ENCODE results near the gene SEL1L3.

The SEL1L3 gene

DNA sequence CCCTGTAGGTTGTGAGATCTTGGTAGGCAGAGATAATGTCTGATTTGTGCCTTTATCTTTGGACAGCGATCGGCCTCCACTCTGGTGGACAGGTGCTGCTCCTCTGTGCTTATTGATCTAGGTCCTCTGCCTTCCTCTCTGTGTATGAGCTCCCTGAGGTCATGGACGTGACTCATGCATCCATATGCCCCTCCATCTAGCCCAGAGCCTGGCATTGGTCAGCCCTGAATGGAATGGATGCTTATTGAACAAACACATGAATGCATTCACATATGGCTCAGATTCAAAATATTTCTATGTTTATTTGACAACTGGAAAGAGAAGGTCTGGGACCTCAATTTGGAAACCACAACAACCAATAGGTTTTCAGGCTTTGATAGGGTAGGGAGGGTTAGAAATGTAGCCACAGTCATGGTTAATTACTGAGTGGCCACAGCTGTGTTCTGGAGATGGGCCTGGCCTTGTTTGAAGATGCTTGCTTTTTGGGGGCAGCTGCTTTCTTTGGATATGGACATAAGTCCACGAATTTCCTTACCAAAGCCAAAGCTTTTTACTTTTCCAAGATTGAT is 76.2 kb downstream of the SEL1L3 start:
- no peak for DNase-seq

DNA sequence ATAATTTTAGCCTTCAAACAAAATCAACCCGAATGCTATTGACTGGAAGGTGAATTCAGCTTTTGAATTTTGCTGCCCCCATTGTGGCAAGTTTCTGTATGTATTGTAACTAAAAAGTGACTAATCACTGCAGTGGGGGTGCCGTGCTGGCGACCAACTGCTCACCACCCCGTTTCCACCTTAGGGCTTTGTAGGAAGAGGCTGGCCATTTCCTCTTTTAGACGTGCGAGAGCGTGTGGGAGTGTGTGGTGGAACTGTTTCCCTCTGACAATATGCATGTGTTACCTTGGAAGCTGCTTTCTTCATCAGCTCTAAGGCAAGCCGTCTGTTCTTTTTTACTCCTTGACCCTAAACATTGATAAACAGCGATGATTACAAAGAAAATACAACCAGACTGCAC is 78.8 kb downstream of the SEL1L3 start:
- DNase-seq = peak in 1 of 2 experiments; percentile 12

DNA sequence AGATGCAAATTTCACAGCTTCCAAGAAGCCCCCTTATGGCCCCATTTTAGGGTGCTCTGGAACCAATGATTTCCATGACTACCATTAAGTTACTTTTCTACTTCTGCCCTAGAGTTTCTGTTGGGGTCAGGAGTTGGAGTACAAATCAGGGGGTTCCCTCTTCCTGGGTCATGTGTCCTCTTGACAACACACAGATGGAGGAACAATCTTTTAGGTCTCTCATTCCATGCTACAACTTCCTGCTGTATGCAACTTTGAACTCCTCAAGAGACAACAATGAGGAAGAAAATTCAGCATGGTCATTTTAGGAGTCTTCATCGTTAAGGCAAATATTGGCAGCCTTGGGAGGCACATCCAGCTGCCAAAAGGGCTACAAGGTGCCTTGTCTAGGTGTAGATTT is 79.7 kb downstream of the SEL1L3 start:
- DNase-seq = no peak

DNA sequence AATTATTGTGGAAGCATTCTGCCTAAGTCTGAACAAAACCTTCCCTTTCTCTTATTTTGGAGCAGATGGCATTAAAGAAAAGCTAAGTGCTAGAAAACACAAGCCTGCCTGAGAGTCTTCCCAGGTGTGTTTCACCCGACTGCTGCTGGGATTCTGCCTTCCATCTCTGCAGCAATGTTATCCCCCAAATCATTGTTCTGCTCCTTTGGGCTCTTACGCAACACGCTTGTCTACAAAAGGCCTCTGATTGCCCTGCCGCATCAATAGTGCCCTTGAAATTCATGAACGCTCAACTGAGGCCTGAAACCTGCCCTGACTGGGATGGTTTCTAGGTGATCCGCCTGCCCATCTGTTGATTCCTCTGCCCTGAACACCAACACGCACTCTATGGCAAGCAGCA is 80.3 kb downstream of the SEL1L3 start:
- no peak for DNase-seq

DNA sequence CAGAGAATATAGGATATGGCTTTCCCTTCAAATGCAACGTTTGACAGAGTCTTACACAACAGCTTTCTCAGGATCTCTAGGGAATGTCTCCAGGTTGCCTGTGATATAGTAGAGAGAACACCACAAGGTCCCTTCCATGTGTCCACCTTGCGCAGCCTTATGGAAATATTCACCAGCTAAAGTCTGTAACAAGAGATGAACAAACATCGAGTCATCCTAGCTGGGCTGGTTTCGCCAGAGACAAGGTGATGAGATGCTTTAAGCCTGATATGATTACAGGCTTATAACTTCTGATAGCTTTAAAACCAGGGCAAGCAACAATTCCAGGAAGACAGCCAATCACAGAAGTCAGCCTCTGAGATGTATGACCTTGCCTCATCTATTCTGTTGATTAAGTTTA is 83.8 kb downstream of the SEL1L3 start:
- no peak for DNase-seq

DNA sequence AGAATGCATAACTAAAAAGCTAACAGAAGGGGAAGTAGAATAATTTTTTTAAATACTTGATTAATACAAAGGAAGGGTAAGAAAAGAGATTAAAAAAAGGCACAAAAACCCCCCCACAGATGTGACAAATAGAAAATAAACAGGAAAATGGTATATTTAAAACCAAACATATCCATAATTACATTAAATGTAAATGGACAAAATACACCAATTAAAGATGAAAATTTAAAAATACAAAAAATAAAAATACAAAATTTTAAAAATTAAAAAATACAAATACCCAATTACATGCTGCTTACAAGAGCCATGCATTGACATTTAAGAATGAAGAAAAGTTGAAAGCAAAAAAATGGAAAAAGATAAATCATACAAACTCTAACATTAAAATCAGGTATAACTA is 86.0 kb downstream of the SEL1L3 start:
- no peak for DNase-seq

DNA sequence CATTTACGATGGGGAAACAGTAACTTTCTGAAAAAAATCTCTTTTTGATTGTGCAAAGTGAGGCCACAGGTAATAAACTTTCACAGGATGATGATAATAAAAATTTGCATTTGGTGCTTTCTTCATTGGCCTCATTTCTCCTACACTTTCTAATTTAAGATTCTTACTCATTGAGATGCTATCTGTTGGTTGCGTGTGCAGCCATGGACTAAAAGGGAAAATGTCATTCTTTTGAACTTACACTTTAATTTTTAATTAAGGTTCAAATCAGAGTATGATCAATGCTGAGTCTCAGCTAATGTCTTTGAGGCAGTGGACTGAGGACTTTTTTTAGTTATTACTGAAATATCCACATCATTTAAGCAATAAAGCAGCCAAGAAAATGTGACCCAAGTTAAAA is 87.6 kb downstream of the SEL1L3 start:
- DNase-seq = no peak

DNA sequence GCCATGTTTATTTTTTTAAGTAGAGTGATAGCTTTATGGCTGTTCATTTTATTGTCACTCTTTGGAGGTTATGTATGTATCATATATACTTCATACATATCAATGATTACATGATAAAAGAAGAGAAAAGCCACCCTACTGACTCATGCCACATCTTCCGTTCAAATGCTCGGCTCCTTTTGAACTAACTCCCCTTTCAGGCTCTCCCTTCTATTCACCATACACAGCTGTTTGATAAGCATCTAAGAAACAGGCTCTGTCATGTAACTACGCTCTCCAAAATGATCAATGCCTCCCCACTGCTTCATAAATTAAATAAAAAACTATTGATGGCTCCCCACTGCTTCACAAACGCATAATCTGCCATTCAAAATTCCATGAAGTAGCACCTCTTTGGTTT is 89.4 kb downstream of the SEL1L3 start:
- no peak for DNase-seq

DNA sequence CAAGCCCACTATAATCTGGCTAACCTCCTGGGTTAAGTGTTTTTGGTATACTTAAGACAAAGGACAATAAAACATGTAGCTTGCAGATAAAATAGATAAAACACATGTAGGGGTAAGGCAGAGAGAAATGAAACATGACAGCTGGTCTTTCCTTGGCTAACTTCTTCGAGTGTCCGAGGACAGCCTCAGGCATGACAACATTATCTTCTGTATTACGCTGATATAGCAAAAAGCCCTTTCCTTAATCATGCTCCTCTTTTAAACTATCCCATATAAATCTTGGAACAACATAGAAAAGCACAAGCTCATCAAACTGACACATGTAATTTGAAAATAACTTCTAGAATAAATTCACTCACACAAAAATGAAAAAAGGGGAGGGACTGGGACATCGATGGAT is 91.1 kb downstream of the SEL1L3 start:
- DNase-seq = no peak

DNA sequence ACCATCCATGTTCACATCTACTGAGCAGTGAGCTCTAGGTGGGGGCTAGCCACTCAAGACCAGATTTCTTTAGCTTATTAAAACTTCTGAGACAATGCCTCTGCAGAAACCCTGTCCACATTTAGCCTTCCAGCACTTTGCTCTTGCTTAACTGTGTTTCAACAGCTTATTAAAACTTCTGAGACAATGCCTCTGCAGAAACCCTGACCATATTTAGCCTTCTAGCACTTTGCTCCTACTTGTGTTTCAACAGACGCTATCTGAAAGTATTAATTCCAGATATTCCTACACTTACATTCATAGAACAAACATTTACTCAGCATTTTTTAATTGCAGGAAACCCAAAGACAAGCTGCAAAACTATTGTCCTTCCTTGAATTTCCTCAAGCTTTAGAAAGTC is 91.9 kb downstream of the SEL1L3 start:
- no peak for DNase-seq

DNA sequence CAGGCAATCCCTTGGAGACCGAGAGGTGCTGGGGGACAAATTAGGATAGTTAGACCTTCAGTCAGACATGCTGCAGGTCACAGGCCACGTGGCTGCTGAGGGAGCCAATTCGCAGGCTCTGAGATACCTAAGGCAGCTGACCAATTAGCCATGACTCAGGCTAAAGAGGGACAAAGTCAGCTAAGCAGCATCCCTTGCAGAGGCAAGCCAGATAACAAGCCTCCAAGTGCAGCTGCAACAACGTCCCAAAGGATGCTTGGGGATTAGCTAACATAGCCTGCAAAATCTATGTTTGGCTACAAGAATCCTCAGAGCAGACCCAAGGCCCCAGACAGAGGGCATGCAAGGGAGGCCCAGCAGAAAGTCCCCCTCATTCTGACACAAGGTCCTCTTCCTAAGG is 93.5 kb downstream of the SEL1L3 start:
- DNase-seq = no peak

DNA sequence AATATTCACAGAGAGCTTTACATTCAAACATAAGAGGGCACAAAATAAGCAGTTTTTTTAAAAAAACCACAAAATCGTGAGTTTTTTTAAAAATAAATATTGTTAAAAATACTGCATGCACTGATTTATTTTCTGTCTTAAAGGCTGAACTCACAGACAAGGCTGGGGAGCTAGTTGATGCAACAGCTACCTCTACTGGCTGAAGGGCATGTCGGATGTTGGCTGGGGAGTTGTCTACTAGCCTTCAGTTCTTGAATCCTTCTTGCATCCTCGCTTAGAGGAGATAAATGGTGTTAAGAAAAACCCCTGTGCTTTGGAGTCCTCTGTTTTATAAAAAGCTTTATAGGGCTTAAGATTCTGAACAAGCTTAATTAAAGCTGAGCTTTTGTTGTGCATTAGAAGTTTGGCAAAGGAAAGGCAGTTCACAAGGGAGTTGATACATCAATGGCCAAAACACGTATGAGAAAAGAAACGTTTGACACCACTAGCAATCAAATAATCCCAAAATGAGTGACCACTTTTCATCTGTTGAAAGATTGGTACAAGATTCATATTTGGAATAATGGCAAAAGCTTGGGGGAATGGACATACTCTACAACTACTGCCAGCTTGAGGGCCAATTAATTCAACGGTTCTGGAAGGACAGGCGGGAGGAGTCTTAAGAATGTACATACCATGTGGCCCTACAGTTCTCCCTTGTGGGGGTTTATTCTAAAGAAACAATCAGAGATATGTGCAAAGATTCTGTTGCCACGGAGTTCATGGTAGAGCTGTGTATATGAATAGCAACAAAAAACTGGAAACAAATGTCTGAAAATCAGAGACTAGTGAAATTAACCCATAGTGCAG is 94.7 kb downstream of the SEL1L3 start:
- peak; percentile 8 to 19 for DNase-seq

DNA sequence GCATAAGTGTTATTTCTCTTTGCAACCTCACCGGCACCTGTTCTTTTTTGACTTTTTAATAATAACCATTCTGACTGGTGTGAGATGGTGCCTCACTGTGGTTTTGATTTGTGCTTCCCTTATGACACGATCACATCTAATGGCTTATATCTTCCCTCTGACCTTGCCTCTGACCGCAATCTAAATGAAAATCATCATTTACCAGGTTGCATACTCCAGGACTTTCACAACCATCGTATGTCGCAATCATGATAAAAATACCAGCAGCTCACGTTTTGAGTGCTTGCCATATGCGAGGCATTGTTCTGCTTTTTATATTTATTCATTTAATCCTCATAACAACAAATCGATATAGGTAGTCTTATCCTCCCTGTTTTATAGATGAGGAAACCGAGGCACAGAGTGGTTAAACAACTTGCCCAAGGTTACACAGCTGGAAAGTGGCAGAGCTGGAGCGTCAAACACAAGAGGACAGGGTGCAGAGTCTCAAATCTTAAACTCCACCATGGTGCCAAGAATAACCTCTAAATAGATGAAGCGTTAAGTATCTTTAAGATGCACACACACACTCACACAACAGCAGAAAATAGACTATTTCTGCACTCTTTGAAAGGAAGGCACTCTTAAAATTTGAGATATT is 102.2 kb downstream of the SEL1L3 start:
- DNase-seq = no peak

DNA sequence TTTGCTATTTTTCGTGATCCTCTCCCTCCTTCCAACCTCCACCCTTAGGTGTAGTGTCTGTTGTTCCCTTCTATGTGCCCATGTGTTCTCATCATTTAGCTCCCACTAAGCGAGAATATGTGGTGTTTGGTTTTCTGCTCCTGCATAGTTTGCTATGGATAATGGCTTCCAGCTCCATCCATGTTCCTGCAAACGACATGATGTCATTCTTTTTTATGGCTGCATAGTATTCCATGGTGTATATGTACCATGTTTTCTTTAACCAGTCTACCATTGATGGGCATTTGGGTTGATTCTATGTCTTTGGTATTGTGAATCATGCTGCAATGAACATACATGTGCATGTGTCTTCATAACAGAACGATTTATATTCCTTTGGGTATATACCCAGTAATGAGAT is 102.7 kb downstream of the SEL1L3 start:
- no peak for DNase-seq

DNA sequence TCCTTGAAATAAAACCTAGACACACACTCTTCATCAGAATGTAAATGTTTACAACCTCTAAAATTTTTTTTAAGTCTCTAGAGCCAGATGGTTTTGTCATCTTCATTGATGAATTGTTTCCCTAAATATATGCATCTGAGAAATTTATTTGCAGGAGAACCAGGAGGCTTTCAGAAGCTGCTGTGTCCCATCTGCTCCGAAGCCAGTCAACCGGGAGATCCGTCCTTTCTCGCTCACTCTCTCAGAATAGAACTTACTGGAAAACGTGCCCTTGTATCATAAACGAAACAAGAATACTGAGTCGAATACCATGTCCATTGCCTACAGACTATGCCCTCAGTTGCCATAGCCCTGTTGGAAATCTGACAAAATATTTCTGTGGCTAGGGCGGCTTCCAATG is 103.7 kb downstream of the SEL1L3 start:
- no peak for DNase-seq

DNA sequence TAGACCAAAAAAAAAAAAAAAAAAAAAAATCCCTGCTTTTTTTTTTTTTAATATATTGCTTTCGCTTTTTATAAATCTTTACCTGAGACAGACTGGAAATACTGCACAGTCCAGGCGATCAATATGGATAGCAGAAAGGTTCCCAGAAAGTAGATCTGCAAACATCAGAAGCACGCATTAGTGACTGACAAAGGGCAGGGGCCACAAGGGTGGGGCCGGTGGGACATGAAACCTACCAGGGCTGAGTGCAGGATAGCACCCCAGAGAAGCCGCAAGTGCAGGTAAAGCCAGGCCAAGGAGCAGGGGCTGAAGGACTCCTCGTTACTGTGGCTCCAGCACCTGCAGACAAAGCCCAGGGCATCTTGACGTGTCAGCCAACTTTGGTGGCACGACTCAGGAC is 105.3 kb downstream of the SEL1L3 start:
- no peak for DNase-seq

DNA sequence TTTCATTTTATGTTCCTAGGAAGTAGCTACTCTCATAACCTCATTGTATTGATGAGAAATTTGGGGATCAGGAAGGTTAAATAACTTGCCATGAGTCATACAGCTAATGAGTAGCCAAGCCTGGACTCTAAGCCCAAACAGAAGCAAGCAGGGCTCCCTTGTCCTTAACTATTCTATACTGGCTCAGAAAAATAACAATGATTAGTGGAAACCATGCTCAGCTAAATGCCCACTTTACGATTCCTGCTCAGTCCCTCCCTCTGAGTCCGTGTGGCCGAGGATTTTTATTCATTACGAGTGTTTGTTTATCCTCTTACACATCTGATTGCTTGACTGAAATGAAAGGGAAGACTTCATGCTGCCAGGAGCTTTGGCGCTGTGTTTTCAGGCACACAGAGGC is 106.3 kb downstream of the SEL1L3 start:
- no peak for DNase-seq

DNA sequence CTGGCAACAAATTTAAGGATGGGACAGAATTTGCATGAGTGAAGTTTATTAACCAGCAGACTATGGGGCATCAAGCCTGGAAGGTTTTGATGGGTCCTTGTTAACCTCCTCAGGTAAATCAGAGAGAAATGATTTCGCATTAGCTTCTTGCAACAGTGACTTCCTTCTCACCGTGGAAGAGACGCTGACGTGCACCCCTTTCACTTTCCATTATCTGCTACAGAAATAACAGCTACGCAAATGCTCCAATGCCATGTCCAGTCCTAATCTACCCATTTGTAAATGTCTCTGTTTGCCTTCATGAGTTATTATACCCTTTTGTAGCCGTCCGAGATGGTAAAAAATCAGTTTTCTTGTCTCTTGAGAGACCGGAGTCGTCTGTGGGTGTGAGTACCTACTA is 106.9 kb downstream of the SEL1L3 start:
- DNase-seq = no peak

DNA sequence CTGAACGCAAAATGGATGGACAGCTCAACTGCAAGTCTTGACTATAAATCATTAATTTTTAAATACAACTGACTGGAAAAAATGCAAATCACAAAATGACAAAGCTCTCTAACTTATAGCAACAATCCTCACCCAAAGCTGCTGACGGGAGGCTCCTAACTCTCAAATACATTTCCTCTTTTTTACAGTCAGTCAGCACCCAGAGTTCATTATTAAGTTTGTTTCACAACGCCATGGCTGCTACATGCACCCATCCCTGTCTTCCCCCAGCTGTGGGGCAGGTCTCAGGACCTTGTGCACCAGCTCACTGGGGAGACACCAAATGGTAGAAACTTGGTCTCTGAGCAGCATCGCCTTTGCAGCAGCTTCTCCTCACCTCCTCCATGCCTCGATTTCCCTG is 109.5 kb downstream of the SEL1L3 start:
- DNase-seq = no peak

DNA sequence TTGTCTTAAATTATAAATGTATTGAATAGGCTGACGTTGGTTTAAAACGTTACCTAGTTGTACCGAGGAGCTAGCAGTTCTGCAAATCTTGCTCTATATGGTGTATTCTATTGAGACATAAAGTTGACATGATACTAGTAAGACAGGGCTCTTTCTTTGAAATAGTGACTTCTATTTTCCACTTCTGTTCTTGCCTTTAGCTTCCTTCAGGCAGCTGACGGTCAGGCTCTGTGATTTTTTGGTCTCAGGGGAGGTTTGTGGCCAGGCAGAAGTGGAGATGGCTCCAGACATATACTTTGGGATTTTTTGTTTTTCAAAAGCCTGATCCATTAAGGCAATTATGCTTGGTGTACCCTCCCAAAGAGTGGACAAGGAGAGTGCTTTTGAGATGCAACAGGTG is 111.9 kb downstream of the SEL1L3 start:
- no peak for DNase-seq

DNA sequence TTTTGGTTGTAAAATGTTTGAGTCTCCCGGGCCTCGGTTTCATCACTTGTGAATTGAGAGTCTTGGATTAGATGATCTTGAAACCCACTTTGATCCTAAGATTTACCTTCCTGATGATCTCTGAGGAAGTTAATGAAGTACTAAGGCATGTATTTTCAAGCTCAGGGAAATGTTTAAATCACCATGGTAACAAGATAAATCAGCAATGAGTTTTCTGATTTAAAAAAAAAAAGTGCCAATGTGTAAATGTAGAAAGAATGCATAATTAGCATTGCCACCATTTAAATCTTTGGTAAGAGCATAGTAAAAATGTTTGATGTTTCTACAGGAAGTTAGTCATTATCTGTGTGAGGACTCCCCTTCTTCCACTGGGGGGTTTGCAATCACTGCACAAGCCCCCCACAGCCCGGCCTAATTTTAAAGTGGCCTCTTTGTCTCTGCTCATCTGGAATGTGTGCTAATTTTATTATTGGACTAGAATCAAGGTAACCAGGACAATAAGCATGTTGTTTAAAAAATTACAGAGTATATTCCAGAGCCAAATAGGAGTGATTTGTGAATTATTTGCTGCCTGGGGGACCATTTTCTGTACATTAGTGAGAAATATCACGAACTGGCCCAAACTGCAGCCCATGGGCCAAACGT is 113.5 kb downstream of the SEL1L3 start:
- no peak for DNase-seq

DNA sequence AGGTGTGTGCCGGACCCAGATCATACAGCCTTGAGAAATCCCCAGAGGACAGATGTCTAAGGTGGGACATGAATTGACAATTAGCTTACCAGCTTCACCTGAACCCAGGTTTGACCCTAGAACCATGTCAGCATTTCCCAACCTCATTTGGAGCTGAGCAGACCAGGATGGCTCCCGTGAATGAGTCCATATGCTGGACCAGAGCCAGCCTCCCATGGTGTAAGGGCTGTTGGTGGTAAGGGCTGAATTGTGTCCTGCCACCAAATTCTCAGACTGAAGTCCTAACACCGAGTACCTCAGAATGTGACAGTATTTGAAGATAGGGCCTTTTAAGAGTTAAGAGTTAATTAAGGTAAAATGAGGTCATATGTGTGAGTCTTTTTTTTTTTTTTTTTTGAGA is 118.8 kb downstream of the SEL1L3 start:
- DNase-seq = no peak

DNA sequence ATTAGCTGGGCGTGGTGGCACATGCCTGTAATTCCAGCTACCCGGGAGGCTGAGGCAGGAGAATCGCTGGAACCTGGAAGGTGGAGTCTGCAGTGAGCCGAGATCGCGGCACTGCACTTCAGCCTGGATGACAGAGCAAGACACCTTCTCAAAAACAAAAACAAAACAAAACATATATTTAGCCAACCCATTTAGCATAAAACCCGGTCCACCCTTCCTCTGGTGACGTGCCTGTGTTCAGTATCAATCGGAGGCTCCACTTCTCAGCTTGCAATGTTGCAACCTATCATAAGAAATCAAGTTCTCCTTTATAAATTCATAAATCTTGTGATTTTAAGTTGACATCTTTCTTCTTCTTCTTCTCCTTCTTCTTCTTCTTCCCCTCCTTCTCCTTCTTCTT is 133.2 kb downstream of the SEL1L3 start:
- no peak for DNase-seq

DNA sequence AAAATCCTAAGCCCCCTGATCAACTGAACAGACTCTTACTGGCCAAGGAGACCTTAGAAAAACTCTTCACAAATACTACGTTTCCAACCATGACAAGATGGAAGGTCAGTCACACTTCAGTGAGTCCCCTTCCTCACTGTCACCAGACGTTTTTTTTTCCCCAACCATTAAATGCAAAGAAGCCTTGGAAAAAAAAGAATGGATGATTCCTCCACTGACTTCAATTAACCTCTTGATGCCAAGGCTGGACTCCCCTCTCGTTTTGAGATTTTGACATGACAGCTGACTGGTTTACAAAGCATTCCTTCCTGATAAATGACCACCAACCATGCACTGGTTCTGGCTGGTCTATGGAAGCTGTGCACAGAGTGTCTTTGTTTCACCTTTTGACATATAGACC is 133.9 kb downstream of the SEL1L3 start:
- DNase-seq = no peak

All from activated CD4-positive, alpha-beta T cell treated with anti-CD3 and anti-CD28 coated beads, Interleukin-2, amount 50 U/mL, for 48 hours (primary cell).